Esophagus squamous epithelium (tissue), 5 donors: ENCODE data around the gene FIGN. TPM values are rescaled to one million over a fixed set of nuclear protein-coding genes. Genes with fewer than 3 reads are reported as not detected.

ENCODE experiments used
- DNase-seq: peaks from one replicate; lab custom pipeline; 2025; lab: John Stamatoyannopoulos, UW
- H3K27ac ChIP-seq, 4 donors: fragments of 200-600 bp; sonication (generic); one replicate each; pipeline ENCODE4 v1.5.1; 2016 to 2019; ENCODE audit warnings: mild to moderate bottlenecking in 1 of 4
- H3K27me3 ChIP-seq, 4 donors: fragments of 200-600 bp; sonication (generic); 1 replicate in 3 of 4; 2 replicates in 1 of 4; pipeline versions ENCODE4 v1.5.1 to v1.6.0; 2017 to 2021; ENCODE audit warnings: antibody characterized with exemption in 1 of 4
- H3K36me3 ChIP-seq, 3 donors: fragments of 200-600 bp; sonication (generic); one replicate each; pipeline ENCODE4 v1.5.1; 2016 to 2019
- H3K4me1 ChIP-seq, 3 donors: fragments of 200-600 bp; sonication (generic); one replicate each; pipeline ENCODE4 v1.5.1; 2017 to 2019
- H3K4me3 ChIP-seq, 4 donors: fragments of 200-600 bp; sonication (generic); 1 replicate in 3 of 4; 2 replicates in 1 of 4; pipeline ENCODE4 v1.5.1; 2016 to 2019; ENCODE audit warnings: mild to moderate bottlenecking in 2 of 4, moderate library complexity in 1 of 4
- H3K9me3 ChIP-seq, 3 donors: fragments of 200-600 bp; sonication (generic); one replicate each; pipeline ENCODE4 v1.5.1; 2016 to 2019
- POLR2A ChIP-seq, 4 donors: fragments of 450-650 bp; IDR thresholded peaks; one replicate each; pipeline ENCODE4 v1.6.1; 2017; ENCODE audit warnings: antibody characterized with exemption in 4 of 4, mild to moderate bottlenecking in 4 of 4, moderate library complexity in 3 of 4
- WGBS, 2 donors: methylation state at CpG; one replicate each; pipeline ENCODE4 v1.1.5; 2018; 5-methylcytosine and 5-hydroxymethylcytosine counted together
- intact Hi-C: fragments of 100-400 bp; cut with DNase I; formaldehyde crosslinking; loops from one replicate; pipeline ENCODE4 v1.15.0; 2022
- total RNA-seq, 4 donors: library from RNA; depleted of rRNA; stranded (reverse); fragments of >200 nt; gene quantifications; one replicate each; pipeline ENCODE4 v1.1.0, GENCODE V29; 2016
- TF ChIP-seq, protein P1 (sequence below), 6 experiments: fragments of 450-650 bp in 4 of 6; fragments of 200-600 bp in 2 of 6; sonication (generic) in 2 of 6; IDR thresholded peaks; one replicate each; pipeline ENCODE4 v1.5.1; 2016 to 2019; ENCODE audit warnings: antibody characterized with exemption in 6 of 6, mild to moderate bottlenecking in 4 of 6, moderate library complexity in 4 of 6
- donor health status: DM: yes; HTN: yes; CAD: no.

Gene FIGN
- total RNA-seq, 4 donors from 2014 or later, result 0.38 to 2.1 (median 1.8) TPM

GRCh38 chr2:163730556-163730955 is 5.3 kb downstream of the FIGN start:
- H3K27me3 ChIP-seq, result peaks cover 0 to 14% (median 0%) of the 10 kb centered on the region in 4 donors
- no peak overlapping the region for H3K27ac ChIP-seq
- WGBS, 2 donors, result 83 to 93% methylated on average over 1 of the region's 1 CpG
- H3K36me3 ChIP-seq, result no peaks in the 10 kb centered on the region
- no peaks in the 10 kb centered on the region for H3K9me3 ChIP-seq
- no peak overlapping the region for H3K4me3 ChIP-seq
- H3K4me1 ChIP-seq, result peaks cover 0 to 11% (median 0%) of the 10 kb centered on the region in 3 donors
- TF ChIP-seq POLR2A (IDR thresholded peaks at IDR 0.05), result no peak
- TF ChIP-seq, protein P1, sequence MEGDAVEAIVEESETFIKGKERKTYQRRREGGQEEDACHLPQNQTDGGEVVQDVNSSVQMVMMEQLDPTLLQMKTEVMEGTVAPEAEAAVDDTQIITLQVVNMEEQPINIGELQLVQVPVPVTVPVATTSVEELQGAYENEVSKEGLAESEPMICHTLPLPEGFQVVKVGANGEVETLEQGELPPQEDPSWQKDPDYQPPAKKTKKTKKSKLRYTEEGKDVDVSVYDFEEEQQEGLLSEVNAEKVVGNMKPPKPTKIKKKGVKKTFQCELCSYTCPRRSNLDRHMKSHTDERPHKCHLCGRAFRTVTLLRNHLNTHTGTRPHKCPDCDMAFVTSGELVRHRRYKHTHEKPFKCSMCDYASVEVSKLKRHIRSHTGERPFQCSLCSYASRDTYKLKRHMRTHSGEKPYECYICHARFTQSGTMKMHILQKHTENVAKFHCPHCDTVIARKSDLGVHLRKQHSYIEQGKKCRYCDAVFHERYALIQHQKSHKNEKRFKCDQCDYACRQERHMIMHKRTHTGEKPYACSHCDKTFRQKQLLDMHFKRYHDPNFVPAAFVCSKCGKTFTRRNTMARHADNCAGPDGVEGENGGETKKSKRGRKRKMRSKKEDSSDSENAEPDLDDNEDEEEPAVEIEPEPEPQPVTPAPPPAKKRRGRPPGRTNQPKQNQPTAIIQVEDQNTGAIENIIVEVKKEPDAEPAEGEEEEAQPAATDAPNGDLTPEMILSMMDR (IDR thresholded peaks at IDR 0.05), result no peak
- intact Hi-C loops, result no loop called here
- no peak for DNase-seq

DNA sequence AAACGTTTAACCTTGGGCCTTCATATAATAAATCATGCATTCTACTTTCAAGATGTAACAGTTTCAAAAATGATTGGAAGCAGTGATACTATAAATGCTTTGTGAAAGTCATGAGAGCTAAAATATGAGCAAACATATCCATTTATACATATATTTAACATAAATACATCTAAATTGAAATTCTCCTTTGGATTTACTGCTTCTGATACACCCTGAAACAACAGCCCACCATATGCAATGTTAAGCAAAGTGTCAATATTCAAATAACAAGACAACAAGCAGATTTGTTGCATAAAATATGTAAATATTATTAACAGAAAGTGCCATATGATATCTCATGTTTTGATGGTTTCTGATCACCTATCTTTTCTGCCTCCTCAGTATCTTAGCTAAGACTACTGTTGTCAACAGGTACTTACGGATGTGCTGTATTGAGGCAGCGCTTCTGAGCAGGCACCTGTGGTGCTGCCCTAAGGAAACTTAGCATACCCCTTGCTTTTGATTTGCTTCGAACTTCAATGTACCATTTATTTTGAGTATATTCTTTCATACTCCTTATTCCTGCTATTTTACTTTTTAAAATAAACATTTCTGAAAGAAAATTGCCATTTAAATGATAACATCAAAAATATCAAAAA is 6.1 kb downstream of the FIGN start:
- no peak for TF ChIP-seq POLR2A (IDR thresholded peaks at IDR 0.05)
- DNase-seq, result no peak
- 75% methylated on average over 4 of the region's 4 CpGs for WGBS, 2 donors
- H3K9me3 ChIP-seq, result no peaks in the 10 kb centered on the region
- H3K36me3 ChIP-seq, result no peaks in the 10 kb centered on the region
- no peak overlapping the region for H3K27ac ChIP-seq
- peaks cover 0 to 3% (median 0%) of the 10 kb centered on the region in 3 donors for H3K4me1 ChIP-seq
- intact Hi-C loops, result no loop called here
- H3K27me3 ChIP-seq, result peaks cover 0 to 6% (median 0%) of the 10 kb centered on the region in 4 donors
- no peak overlapping the region for H3K4me3 ChIP-seq

GRCh38 chr2:163723881-163724280 is 11.9 kb downstream of the FIGN start:
- no peaks in the 10 kb centered on the region for H3K4me1 ChIP-seq
- no peak overlapping the region for H3K27ac ChIP-seq
- intact Hi-C loops, result no loop called here
- TF ChIP-seq, protein P1 (IDR thresholded peaks at IDR 0.05), result no peak
- no peak for TF ChIP-seq POLR2A (IDR thresholded peaks at IDR 0.05)
- H3K27me3 ChIP-seq, result no peaks in the 10 kb centered on the region
- no peak for DNase-seq
- WGBS, 2 donors, result 77 to 88% methylated on average over 4 of the region's 4 CpGs
- no peaks in the 10 kb centered on the region for H3K36me3 ChIP-seq
- no peaks in the 10 kb centered on the region for H3K9me3 ChIP-seq
- H3K4me3 ChIP-seq, result no peak overlapping the region

- TF ChIP-seq, protein P1 (IDR thresholded peaks at IDR 0.05), result no peak
- no peak for TF ChIP-seq POLR2A (IDR thresholded peaks at IDR 0.05)
- intact Hi-C loops, result no loop called here
- no peaks in the 10 kb centered on the region for H3K36me3 ChIP-seq
- WGBS, 2 donors, result 88 to 92% methylated on average over 3 of the region's 3 CpGs
- H3K27me3 ChIP-seq, result no peaks in the 10 kb centered on the region
- no peak overlapping the region for H3K27ac ChIP-seq
- H3K4me1 ChIP-seq, result no peaks in the 10 kb centered on the region
- no peaks in the 10 kb centered on the region for H3K9me3 ChIP-seq
- no peak overlapping the region for H3K4me3 ChIP-seq
- no peak for DNase-seq
Measured at GRCh38 chr2:163723348-163723747, 12.5 kb downstream of the FIGN start.

DNA sequence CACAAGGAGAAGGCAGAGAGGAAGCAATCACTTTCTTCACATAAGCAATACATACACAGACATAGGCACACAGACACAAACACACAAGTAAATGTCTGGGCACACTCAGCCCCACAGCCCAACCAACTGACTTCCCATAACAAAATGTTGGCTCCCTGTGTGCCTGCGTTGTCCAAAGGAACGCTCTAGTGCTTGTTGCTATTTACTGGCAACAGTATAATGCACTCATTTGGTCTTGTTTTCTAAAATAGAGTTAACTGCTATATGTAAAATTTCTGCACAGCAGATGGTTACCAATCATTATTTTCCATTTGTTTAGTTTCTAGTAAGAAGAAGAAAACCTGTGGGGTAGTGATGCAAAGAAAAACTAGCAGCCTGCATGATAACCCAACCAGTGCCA is 16.5 kb downstream of the FIGN start:
- WGBS, 2 donors, result 93% methylated on average over 2 of the region's 2 CpGs
- no peak overlapping the region for H3K27ac ChIP-seq
- H3K4me1 ChIP-seq, result peaks cover 0 to 4% (median 0%) of the 10 kb centered on the region in 3 donors
- no peak overlapping the region for H3K4me3 ChIP-seq
- intact Hi-C loops, result no loop called here
- H3K36me3 ChIP-seq, result no peaks in the 10 kb centered on the region
- TF ChIP-seq, protein P1 (IDR thresholded peaks at IDR 0.05), result no peak
- no peak for TF ChIP-seq POLR2A (IDR thresholded peaks at IDR 0.05)
- no peaks in the 10 kb centered on the region for H3K27me3 ChIP-seq
- no peak for DNase-seq
- H3K9me3 ChIP-seq, result no peaks in the 10 kb centered on the region
